SHP77 treated with DMSO at 0.1 percent for 48 hours (cell line): ENCODE data around the gene DEFB128.
"Not testable (repeated sequence)": the region's sequence is repeated elsewhere in the genome, so short reads cannot be mapped to it uniquely, and the experiment has no call there.

Experiments
- DNase-seq: peaks from one replicate; lab custom pipeline; 2025; lab: John Stamatoyannopoulos, UW

DEFB128 gene

DNA sequence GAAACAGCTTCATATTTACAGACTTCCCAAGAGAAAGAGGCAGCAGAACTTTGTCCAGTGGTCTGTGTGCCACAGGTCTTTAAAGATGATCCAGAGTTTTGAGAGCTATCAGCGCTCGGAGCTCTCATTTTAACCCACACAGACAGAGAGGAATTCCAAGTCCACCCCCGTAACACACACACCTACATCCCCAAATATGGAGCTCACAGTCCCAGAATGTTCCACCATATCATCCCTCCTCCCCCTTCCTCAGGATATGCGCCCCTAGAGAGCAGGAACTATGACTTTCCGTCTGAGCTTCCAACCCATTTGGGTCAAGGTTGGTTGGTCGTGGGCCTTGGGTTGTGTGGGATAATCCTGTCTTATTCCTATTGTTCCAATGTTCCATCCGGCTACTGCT lies at the start of gene DEFB128:
TSS of gene DEFB128 (minus strand) at position 101 of the 400 bp plus-strand sequence. CDS start at position 13, 88 bp downstream.
- DNase-seq: no peak

DNA sequence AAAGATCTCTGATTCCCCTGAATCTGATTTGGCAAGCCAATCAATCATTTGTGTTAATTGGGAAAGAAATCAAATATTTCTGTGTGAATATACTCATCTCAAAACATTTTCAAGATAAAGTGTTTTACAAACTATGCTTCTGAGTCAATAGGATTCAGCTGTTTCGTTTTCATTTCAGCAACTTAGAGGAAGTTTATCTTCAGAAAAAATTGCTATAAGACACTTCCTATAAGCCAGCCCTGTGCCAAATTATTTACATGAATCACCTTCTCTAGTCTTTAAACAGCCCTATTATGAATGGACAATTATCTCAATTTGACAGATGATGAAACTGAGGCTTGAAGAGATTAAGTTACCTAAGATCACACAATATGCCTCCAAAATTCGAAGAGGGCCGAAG lies 48.4 kb upstream of the DEFB128 start:
- no peak for DNase-seq

DNA sequence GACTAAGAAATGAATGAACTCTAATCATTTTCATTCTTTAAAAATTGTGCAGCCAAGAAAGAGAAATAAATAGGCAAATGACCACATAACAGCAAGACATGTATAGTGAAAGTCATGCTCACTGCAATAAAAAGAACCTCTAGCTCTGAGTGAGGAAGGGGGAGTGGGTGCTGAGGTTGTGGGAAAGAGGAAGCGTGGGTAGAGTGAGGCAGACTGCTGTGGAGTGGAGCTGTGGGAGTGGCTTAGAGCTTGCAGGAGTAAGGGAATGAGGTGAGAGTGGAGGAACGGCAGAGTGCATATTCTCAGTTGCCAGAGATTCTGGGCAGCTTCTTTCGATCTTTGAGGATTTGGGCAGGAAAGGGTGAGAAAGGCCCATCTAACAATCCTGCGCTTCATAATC lies 48.0 kb upstream of the DEFB128 start:
- no peak for DNase-seq

DNA sequence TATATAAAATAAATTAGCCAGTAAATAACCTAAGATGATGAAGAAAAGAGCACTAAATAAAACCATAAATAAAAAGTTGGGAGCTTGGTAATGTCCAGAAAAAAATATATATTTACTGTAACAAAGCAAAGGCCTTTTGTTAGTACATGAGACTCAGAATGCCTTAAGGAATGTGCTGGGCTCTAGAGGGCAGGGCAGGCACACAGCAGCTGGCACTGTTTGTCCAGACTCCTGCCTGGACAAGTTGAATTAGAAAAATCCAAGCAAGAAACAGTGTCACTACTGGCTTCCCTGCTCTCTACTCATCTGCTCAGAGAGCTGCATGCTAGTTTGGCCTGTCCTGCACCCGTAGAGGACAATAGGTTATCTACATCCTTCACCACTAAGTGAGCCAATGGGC lies 46.4 kb upstream of the DEFB128 start:
- no peak for DNase-seq

DNA sequence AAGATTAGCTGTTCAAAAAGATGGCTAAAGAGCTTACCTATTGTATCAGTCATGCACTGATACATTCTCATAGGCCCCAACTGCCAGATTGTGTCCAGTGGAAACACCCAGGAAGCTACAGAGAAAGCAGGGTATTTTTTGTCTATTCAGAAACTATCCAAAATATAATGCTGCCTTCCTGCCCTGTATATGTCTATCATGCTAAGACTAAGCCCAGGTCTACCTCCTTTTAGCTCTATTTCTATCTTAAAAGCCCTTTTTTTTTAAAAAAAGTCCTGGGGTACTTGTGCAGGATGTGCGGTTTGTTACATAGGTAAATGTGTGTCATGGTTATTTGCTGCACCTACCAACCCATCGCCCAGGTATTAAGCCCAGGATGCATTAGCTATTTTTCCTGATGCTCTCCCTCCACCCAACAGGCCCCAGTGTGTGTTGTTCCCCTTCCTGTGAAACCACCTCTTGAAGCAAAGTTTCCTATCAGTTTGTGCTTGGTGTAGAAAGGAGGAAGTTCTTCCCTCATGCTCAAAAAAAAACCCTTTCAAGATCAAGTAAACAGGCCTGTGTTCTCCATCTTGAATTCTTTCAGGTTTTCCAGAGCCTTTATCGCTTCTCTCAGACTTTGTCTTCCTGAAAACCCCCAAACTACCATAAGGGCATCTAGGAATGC lies 38.1 kb upstream of the DEFB128 start:
- DNase-seq: no peak

DNA sequence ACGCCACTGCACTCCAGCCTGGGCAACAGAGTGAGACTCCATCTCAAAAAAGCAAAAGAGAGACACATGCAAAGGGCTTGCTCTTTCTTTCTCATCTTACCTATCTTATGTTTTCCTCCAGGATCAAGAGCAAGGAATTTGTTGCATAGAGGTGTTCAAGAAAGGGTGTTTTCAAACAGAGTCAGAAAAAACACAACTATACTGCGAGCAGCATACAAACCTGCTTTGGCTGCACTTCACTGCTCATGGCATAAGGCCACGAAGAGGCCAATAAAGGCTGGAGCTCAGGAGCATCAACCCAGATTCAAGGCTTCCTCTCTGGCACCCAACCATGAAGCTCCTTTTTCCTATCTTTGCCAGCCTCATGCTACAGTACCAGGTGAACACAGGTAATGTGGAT lies 37.4 kb upstream of the DEFB128 start, which contains the start of gene DEFB129:
TSS of gene DEFB129 (plus strand) at position 301 of the 400 bp plus-strand sequence. CDS start at position 332, 31 bp downstream.
- no peak for DNase-seq

DNA sequence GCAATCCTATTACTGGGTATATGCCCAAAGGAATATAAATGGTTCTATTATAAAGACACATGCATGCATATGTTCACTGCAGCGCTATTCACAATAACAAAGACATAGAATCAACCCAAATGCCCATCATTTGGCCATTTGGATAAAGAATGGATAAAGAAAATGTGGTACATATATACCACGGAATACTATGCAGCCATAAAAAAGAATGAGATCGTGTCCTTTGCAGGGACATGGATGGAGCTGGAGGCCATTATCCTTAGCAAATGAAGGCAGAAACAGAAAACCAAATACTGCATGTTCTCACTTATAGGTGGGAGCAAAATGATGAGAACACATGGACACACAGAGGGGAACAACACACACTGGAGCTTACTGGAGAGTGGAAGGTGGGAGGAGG lies 36.4 kb upstream of the DEFB128 start:
- not testable (repeated sequence) for DNase-seq

DNA sequence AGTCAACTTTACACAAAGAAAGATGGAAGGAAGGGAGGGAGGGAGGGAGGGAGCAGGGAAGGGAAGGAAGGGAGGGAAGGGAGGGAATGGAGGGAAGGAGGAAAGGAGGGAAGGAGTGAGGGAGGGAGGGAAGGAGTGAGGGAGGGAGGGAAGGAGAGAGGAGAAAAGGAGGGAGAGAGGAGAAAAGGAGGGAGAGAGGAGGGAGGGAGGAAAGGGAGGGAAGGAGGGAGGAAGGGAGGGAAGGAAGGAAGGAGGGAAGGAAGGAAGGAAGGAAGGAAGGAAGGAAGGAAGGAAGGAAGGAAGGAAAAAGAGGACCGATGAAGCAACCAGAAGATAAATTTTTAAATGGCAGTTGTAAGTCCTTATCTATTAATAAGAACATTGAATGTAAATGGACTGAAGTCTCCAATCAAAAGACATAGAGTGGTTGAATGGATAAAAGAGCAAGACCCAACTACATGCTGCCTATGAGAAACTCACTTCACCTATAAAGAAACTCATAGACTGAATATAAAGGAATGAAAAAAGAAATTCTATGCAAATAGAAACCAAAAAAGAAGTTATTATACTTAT lies 31.8 kb upstream of the DEFB128 start:
- no peak for DNase-seq

DNA sequence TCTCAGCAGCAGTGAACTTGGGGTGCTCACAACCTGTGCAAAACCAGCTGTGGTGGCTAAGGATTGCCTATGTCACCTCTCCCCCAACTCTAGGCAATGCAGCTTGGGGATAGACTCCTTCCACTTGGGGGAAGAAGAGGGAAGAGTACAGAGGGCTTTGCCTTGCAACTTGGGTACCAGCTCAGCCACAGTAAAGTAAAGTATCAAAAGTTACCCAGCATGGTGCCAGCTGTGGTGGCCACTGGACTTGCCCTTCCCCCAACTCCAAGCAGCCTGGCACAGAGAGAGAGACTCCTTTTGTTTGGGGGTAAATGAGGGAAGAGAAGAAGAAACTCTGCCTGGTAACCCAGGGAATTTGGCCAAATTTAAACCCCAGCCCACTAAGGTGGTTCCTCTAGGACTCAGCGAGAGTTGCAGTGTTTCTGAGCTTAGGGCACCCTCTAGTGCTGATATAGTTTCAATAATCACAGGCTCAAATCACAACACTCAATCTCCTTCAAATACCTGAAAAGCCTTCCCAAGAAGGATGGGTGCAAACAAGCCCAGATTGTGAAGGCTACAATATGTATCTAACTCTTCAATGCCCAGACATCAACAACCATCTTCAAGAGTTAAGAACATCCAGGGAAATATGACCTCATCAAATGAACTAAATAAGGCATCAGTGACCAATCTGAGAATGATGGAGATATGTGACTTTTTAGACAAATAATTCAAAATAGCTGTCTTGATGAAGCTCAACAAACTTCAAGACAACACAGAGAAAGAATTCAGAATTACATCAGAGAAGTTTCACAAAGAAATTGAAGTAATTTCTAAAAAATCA lies 30.0 kb upstream of the DEFB128 start:
- peak; percentile 11 for DNase-seq

DNA sequence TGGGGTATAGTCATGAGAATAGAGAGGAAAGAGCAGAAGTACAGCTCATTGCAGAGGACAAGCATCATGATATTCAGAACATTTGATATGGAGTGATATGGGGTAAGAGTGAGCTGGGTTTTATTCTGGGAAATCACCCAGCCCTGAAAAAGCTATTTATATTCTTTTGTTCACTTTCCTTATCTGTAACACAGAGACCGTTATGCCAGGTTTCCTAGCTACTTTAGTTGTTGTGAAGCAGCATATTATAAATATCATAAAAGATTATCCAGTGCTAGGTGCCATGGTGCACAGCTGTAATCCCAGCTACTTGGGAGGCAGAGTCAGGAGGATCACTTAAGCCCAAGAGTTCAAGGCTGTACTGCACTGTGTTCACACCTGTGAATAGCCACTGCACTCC lies 27.8 kb upstream of the DEFB128 start:
- DNase-seq: no peak

DNA sequence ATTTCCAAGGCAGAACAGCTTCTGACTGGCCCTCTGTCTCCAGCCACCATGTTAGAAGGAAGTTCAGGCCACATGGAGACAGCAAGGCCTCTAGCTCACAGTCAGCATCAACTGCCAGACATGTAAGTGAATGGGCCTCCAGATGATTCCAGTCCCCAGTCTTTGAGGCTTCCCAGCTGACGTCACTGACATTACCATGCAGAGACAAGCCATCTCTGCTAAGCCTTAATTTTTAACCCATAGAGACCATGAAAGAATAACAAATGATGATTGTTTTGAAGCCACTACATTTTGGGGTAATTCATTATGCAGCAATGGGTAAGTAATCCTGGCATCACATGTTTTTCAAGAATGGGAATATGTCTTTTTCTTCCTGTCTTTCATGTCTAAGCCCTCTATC lies 26.3 kb upstream of the DEFB128 start:
- no peak for DNase-seq

DNA sequence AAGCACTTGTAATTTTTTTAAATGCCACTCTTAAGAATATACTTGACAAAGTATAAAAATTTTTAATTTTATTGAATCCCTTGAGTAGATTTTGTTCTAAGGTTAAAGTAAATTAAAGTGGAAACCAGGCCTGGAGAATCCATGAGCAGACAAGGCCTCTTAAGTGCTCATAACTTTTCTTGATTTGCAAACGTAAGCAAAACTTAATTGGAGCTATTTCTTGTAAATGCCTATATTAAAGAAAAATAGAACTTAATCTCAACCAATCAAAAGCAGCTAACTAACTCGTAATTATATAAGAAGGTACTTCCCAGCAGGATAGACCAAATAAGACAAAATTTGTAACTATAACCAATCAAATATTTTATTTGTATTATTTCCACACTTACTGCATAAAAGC lies 24.9 kb upstream of the DEFB128 start:
- DNase-seq: no peak

DNA sequence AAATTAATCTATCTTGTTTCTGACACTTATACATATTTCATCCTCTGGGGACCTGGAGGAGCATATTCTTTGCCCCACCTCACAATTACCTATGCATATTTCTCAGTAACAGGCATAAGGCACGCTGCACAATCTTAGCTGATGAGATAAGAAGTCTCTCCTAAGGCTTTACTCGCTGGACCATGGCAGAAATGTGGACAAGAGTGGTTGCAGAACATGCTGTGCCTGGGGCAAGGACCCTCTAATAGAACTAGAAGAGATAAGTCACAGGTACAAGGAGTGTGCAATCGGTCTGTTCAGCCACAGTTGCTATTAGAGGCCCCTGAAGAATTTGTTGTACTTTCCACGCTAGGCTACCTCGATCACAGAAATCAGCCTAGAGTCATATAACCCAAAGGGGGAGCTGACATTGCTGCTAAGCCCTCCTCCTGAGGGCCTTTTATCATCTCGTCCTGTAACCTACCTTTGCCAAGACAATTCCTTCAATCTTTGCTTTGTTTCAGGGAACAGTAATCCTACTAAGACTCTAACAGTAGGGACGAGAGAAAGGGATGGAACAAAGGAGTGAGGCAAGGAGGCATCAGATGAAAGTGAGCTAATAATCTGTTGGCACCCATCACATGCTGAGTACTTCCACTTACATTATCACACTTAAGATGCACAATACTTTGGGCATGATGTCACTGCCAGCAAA lies 21.4 kb upstream of the DEFB128 start:
- no peak for DNase-seq

DNA sequence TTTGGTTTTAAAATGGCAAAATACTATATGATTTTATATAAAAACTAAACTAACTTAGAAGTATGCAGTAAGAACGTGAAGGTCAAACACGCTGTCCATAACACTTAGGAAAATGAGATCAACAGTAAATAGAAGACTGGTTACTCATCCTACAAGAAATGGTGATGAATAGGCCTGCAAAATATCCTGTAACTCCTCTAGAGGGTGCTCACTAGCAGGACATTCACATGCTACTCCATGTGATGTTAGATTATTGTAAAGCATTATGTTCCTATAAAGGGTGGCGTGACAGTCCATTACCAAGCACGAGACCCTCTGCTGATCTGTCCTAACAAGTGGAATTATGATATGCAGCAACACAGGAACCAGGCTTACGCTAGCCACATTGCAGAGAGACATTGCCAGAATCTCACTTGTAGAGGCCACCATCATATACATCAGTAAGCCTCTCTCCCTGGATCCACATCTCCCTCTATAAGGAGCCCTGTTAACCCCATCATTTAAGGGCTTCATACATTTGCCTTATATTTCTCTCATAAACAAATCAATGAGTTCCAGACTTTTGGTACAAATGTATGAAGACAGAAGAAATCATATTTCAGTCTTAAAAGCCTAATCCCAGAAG lies 19.5 kb upstream of the DEFB128 start:
- DNase-seq: peak; percentile 61

DNA sequence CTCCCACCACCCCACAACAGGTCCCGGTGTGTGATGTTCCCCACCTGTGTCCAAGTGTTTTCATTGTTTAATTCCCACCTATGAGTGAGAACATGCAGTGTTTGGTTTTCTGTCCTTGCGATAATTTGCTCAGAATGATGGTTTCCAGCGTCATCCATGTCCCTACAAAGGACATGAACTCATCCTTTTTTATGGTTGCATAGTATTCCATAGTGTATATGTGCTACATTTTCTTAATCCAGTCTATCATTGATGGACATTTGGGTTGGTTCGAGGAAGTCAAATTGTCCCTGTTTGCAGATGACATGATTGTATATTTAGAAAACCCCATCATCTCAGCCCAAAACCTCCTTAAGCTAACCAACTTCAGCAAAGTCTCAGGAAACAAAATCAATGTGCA lies 14.1 kb upstream of the DEFB128 start:
- not testable (repeated sequence) for DNase-seq

DNA sequence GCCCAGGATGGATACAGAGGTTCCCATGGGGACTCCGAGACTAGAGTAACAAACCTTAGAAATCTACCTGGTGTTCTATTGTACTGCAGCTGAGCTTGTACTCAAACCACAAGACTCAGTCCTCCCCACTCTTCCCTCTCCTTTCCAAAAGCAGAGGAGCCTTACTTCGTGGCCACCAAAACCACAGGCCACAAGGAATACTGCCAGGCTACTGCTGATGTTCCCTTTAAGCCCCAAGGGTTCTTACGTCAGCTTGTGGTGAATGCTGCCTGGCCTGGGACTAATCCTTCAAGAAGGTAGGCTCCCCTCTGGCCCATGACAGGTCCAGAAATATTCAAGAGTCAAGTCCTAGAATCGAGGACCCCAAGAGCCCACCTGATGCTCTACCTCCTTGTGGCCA lies 10.5 kb upstream of the DEFB128 start:
- no peak for DNase-seq

DNA sequence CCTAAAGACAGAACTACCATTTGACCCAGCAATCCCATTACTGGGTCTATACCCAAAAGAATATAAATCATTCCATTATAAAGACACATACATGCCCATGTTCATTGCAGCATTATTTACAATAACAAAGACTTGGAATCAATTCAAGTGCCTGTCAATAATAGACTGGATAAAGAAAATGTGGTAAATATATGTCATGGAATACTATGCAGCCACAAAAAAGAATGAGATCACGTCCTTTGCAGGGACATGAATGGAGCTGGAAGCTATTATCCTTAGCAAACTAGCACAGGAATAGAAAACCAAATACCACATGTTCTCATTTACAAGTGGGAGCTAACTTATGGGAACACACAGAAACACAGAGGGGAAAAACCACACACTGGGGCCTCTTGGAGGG lies 8.7 kb upstream of the DEFB128 start:
- DNase-seq: no peak

DNA sequence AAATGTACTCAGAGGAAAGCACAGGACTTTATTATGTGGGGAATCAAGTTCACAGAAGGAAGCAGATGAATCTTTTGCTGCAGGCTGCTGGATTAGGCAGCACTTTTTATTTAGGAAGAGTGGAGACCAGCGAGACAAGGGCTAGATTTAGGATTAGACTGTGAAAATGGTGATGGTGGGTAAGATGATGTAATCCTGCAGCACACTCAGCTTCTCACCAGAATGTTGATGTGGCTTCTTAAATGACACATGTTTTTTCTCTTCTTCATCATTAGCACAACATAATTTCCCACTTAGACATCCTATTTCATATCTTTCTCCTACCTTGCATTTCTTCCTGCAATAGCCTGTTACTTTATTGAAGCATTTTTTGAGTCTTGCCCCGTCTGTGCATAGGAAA lies 1.8 kb downstream of the DEFB128 start:
- DNase-seq: no peak

DNA sequence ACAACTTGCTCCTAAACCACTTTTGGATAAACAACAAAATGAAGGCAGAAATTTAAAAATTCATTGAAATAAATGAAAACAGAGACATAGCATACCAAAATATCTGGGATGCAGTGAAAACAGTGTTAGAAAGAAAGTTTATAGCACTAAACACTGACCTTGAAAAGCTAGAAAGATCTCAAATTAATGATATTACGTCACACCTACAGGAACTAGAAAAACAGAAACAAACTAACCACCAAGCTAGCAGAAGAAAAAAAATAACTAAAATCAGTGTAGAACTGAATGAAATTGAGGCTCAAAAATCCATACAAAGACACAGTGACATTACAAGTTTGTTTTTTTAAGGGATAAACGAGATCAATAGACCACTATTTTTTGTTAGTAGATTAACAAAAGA lies 5.2 kb downstream of the DEFB128 start:
- no peak for DNase-seq

DNA sequence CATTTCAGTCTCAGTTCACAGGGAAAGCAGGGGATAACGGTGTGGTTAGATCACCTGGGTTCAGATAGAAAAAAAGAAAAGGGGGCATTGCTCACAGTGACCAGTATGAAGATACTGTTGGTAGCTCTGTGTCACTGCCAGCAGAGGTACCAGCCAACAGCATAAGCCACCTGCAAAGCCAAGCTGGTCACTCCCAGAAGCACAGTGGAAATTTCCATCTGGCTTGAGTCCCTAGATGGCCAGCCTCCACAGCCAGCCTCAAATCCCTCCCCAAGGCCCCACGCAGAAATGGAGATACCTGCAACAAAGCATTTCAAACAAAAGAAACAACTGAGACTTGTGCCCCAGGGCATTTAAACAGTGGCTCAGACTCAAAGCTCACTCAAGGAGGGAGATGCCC lies 20.6 kb downstream of the DEFB128 start:
- DNase-seq: no peak

DNA sequence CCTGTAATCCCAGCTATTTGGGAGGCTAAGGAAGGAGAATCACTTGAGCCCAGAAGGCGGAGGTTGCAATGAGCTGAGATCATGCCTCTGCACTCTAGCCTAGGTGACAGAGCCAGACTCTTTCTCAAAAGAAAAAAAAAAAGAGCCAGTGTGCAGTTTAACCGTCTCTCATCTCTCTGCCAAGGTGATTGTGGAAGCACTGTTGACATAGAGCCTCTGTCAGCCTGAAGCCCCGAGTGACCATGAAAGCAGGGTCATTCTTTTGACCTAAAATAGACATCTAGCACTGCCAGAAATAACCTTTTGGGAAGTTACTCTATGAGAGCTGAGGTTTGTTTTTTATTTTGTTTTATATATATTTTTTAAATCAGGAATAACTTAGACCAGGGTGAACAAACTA lies 24.9 kb downstream of the DEFB128 start:
- DNase-seq: no peak

DNA sequence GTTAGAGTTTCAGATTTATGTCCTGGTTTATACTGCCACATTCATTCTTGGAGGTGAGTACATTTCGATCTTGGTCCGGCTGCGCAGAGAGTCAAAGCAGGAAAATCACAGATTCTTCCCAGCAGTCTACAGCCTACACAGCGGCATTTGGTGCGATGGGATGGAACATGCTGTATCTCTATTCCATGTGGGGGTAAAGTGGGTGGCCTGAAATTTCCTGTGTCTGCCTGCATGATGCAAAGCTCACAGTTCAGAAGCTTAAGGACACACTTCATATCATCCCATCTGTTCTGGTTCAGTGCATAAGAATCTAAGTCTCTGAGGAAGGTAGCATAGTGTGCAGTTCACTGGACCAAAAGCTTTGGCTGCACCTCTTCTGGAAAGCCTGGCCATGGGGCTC lies 32.4 kb downstream of the DEFB128 start, which contains the start of gene DEFB127:
TSS of gene DEFB127 (plus strand) at position 301 of the 400 bp plus-strand sequence. CDS start at position 392, 91 bp downstream.
- DNase-seq: no peak
